ENCODE measurements around the gene ABHD6.
A peak's percentile ranks its signal among the peaks of the same experiment; 100 is the strongest.
"Not testable (repeated sequence)": the region's sequence is repeated elsewhere in the genome, so short reads cannot be mapped to it uniquely, and the experiment has no call there.

ABHD6 gene

DNA sequence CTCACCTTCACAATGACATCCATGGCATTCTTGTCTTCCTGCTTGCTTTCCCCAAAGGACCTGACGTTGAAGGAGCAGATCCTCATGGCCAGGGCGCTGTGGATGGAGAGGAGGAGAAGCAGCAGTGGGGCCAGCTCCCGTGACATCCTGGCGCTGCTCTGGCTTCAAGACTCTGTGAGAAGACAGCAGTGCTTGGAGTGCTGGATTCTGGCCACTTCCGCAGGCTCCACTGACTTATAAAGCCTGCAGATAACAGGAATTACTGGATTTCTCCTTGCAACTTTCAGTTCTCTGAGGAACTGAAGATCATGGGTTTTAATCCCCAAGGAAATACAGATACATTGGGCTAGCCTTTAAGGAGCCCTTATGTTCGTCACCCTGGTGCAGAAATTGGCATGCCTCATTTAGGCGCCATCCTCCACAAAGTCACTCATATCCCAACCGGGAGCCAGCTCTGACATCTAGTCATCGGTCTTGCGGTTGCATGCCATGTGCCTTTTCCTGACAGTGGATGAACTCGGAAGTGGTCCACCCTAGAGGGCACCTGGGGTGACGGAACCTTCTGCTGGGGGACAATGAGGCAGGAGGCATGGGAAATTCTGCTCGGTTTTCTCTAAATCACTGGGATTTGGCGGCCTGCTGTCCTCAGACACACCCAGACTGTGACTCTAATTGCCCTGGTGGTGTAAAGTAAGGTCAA, 26.7 kb upstream of the ABHD6 start, which contains the start of gene DNASE1L3:
Gene DNASE1L3, minus strand, starts transcription at position 212 of the 700 bp plus-strand sequence. Its CDS starts 66 bp downstream, at position 146.
- no peak for DNase-seq

- no peak for DNase-seq
Observed at GRCh38 chr3:58214484-58215316, 22.9 kb upstream of the ABHD6 start.

- DNase-seq, result no peak
Observed at GRCh38 chr3:58215317-58216025, 22.1 kb upstream of the ABHD6 start.

GRCh38 chr3:58216496-58217195, 20.9 kb upstream of the ABHD6 start:
- DNase-seq, result no peak

- peak; percentile 31 for DNase-seq
Observed at GRCh38 chr3:58217209-58217811, 20.3 kb upstream of the ABHD6 start.

- DNase-seq, result no peak
Observed at GRCh38 chr3:58218904-58219303, 18.7 kb upstream of the ABHD6 start.

GRCh38 chr3:58222161-58222724, 15.3 kb upstream of the ABHD6 start:
- DNase-seq, result no peak

DNA sequence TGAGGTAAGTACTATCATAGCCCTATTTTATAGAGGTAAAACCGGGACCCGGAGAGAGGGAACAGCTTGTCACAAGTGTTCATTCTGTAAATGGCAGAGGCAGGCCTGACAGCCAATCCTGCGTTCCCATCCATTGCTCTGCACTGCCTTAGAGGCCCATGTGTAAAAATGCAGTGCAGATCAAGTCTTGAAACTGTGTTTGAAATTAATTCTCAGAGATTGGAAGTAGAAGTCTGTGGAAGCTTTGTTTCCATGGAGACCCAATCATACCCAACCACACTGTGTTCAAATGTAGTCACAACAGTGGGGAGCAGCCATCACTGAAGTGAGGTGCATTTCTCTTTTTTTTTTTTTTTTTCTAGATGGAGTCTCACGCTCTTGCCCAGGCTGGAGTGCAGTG, 13.7 kb upstream of the ABHD6 start:
- no peak for DNase-seq

DNA sequence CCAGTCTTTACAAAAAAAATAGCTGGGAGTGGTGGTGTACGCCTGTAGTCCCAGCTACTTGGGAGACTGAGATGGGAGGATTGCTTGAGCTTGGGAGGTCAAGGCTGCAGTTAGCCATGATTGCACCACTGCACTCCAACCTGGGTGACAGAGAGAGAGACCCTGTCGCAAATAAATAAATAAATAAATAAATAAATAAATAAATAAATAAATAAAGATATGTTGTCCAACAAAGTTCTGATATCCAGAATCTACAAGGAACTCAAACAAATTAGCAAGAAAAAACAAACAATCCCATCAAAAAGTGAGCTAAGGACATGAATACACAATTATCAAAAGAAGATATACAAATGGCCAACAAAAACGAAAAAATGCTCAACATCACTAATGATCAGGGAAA, 9.7 kb upstream of the ABHD6 start:
- DNase-seq, result not testable (repeated sequence)

- DNase-seq, result no peak
Observed at GRCh38 chr3:58230876-58231552, 6.6 kb upstream of the ABHD6 start.

DNA sequence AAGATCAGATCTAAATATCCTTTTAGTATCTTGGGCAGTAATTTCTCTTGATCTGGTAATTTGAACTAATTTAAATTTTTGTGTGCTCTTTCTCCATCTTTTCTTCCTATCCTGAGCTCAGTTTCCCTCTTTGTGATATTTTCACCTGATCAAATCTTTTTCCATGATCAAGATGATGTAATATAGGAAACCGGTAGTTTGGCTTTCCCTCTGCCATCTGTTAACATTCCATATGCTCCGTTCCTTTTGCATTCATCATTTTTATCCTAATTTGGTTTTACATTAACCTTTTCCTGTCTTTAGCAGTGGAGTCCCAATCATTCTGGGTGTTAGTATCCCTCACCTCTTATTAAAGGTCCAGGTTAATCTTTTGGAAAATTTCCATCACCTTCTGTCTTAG, 5.9 kb upstream of the ABHD6 start:
- DNase-seq, result no peak

- DNase-seq, result no peak
Observed at GRCh38 chr3:58234516-58234931, 3.1 kb upstream of the ABHD6 start.

GRCh38 chr3:58235970-58236369, 1.6 kb upstream of the ABHD6 start:
- DNase-seq, result no peak

DNA sequence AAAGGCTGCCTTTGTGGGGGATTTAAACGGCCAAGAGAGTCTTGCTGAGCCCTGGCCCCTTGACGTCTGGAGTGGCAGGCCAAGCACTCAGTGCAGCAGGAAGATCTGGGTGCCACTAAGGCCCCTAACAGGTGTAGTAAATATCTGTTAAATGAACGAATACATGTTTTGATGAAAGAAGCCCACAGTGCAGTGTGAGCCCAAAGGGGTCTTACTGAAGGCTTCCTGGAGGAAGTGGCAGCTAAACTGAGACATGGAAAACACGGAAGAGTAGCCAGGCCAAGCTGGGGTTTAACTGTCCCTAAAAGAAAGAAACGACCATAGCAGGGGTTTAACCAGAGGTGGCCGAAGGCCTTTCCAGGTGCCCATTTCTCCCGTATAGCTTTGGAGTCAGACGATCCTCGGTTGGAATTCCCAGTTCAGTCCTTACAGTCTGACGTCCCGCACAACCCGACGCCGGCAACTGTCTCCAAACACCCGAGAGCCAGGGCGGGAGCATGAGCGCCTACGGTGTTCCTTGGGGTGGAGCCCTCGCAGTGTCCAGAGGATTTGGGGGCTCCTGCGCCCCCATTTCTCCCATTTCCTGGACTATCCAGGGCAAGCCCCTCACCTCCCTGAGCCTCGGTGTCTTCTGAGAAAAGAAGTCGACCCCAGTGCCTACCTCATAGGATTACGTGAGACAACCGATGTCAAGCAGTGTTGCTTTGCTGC, 910 bp upstream of the ABHD6 start:
- DNase-seq, result no peak

DNA sequence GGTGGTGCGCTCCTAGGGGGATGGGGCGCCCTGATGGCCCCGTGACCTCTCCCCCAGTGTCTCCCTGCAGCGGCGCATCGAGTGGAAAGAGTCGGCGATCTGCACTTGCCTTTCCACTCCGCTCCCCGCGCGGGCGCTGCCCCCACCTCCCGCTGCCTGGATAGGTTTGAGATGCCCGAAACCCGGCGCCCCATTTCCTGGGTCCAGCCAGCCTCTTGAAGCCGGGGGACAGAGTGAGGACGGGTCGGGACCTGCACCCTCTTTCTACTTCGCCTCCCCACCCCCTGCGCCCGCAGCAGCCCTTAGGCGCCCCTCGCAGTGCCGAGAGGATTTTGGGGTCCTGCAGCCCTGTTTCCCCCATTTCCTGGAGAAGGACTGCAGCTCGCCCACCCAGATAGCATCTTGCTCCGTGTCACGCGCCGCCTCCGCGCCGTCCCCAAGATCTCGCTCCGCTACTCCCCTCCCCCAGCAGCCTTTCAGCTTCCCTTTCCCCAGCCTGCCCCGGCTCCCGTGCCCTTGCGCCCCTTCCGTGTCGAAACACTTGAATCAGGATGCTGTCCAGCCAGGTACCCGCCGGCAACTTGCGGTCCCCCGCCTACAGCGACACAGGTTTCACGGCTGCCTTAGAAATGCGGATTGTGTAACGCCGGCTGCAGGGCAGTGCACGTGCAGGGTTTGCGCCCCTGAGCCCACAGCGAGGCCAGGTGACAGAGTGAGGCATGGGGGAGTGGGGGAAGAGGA, 519 bp downstream of the ABHD6 start:
- no peak for DNase-seq

GRCh38 chr3:58238830-58239229, 1.2 kb downstream of the ABHD6 start:
- no peak for DNase-seq

DNA sequence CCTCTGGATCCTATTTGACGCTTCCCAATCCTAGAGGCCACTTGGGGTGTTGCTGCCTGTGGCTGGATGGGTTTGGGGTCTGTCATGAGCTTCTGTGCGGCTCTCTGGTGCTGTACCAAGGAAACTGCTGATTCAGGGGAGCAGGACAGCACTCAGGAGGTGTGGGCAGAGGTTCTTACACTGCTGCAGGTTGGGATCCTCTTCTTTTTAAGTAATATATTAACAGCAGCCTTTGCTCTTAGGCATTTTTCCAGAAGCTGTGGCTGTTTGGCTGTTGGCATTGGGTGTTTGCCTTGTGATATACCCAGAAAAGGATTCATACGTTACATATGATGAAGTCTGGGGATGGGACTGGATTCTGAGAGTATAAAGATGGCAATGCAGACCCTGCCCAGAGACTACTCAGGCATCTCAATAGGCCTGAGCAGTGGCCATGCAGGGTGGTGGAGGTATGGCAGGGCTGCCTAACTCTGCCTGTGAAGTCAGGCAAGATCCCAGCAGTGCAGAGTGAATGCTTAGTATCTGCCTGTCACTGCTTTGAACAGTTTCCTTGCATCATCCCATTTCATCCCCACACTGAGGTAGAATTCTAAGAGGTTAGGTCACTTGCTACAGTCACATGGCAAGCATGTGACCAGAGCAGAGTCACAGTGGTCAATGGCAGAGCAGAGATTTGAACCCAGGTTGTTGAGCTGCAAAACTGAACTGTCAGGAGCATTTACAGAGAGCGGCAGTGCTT, 3.9 kb downstream of the ABHD6 start:
- no peak for DNase-seq

DNA sequence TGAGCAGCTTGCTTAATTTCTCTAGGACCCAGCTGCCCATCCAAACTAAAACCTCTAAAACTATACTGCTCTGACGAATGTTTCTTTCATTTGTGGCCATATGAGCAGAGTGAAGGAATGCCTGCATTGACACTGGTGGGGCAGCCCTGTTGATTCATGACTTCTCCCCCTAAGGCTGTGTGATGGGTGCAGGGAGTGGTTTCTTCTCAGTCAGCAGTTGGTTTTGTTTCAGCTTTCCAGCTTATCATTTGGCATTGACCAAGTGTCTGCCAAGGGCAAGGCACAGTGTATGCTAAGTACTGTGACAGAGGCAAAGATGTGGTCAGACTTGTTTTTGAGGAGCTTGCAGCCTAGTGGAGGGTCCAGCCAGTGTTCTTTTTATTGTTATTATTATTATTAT, 4.7 kb downstream of the ABHD6 start:
- no peak for DNase-seq

- not testable (repeated sequence) for DNase-seq
Observed at GRCh38 chr3:58242860-58243259, 5.3 kb downstream of the ABHD6 start.
